CD4-positive, alpha-beta T cell treated with Interleukin-15 for 1 hour (primary cell): ENCODE results near the gene VAMP2.
"Not testable (repeated sequence)": the region's sequence is repeated elsewhere in the genome, so short reads cannot be mapped to it uniquely, and the experiment has no call there.

Source experiments
- DNase-seq: peaks from one replicate; pipeline ENCODE4 v3.0.0-alpha.2; 2020

VAMP2 gene

GRCh38 chr17:8175795-8176196 is 13.0 kb upstream of the VAMP2 start:
- DNase-seq: no peak

DNA sequence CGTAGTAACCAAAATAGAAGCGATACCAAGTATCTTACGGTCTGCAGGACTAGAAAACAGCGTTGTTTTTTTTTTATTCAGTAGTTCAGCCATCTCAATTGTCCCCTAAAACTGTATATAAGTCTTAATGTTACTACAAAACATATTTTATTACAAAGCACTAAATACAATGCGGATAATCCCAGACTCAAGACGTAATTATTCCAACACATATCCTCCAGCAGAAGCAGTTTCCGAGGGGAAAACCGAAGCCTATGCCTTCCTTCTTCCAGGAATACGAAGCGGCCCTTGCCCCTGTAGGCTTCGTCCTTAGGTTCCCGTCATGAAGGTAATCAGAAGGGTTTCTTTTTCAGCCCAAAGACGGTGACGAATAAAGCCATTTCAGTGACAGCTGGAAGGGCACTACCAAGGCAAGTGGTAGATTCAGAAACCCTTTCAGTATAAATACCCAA is 11.1 kb upstream of the VAMP2 start:
- DNase-seq: no peak

GRCh38 chr17:8173056-8173870 is 10.5 kb upstream of the VAMP2 start:
- DNase-seq: peak; percentile 91

DNA sequence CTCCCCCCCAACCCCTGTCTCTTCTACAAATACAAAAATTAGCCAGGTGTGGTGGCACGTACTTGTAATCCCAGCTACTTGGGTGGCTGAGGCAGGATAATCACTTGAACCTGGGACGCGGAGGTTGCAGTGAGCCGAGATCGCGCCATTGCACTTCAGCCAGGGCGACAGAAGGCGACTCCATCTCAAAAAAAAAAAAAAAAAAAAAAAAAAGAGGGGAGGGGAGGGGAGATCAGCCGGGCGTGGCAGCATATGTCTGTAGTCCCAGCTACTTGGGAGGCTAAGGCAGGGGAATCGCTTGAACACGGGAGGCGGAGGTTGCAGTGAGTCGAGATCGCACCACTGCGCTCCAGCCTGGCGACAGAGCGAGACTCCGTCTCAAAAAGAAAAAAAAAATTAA is 7.4 kb upstream of the VAMP2 start:
- not testable (repeated sequence) for DNase-seq

- DNase-seq: no peak
These were observed 4.8 kb upstream of the VAMP2 start for GRCh38 chr17:8167526-8167925.

GRCh38 chr17:8166731-8167130 is 4.0 kb upstream of the VAMP2 start:
- no peak for DNase-seq

DNA sequence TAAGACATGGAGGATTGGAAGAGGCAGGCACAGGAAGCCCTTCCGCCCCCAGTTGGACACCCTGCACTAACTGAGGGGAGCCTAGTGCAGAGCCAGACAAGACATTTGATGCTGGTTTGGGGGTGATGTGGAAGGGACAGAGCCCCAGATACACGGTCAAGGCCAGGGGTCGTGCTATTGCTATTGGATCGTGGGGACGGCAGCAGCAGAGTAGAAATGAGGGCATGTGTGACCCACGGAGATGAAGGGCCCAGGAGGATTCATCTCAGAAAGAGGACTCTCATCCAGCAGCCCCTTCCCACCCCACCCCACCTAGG is 2.0 kb upstream of the VAMP2 start:
- DNase-seq: peak; percentile 17

- peak; percentile 79 for DNase-seq
These were observed 1.4 kb upstream of the VAMP2 start for GRCh38 chr17:8163978-8164814.

- peak; percentile 15 for DNase-seq
These were observed 539 bp upstream of the VAMP2 start for GRCh38 chr17:8162997-8163977.

DNA sequence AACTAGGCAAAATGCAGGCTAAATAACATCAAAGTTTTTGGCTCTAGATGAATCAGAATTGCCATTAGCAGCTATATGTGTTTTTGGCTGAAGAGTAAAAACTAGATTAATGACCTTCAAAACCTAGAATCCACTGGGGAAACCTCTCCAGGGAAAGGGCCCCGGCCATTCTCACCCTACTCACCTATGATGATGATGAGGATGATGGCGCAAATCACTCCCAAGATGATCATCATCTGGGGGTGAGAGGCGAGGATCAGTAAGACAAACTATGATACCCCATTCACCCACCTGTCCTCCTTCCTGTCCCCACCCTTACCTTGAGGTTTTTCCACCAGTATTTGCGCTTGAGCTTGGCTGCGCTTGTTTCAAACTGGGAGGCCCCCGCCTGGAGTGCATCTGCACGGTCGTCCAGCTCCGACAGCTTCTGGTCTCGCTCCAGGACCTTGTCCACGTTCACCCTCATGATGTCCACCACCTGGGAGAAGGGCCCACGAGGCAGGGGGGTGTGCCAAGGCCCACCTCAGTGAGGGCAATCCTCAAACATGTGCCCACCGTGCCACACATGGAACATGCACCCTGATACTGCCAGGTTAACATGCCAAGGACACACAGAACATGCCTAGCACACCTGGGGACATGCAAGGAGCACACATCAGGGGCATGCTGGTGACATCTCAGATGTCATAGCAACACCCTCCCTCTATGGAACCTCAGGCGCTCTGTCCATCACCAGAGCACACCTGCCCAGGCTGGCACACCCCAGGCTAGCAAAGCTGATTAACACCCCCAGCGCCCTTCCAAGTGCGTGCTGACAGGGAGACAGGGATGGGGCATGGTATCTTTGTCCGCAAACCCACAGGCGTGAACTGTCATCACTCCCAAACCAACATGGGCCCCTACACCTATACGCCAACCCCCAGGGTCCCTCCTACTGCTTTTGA is 1.2 kb downstream of the VAMP2 start:
- DNase-seq: peak; percentile 18

- DNase-seq: peak; percentile 9
These were observed 2.0 kb downstream of the VAMP2 start for GRCh38 chr17:8160741-8161221.

GRCh38 chr17:8160224-8160577 is 2.5 kb downstream of the VAMP2 start:
- DNase-seq: no peak

- DNase-seq: peak; percentile 13
These were observed 3.1 kb downstream of the VAMP2 start for GRCh38 chr17:8159459-8160223.

DNA sequence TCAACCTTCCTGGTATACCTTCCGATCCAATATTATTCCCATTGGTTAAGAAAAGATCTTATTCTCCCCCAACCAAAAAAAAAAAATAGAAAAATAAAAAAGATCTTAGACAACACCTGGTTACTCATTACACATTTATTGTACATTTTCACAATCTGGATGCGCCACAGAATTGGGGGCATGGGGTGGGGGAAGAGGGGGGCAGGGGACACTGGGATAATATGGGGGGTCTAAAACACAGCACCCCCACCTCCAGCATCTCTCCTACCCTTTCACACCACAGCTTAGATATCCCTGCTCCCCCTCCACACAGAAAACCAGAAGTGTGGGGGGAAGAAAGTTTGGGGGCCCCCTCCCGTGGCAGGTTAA is 3.7 kb downstream of the VAMP2 start:
- DNase-seq: peak; percentile 17

GRCh38 chr17:8158267-8159031 is 4.3 kb downstream of the VAMP2 start:
- DNase-seq: peak; percentile 87

- peak; percentile 100 for DNase-seq
These were observed 6.3 kb downstream of the VAMP2 start for GRCh38 chr17:8156246-8156992.

DNA sequence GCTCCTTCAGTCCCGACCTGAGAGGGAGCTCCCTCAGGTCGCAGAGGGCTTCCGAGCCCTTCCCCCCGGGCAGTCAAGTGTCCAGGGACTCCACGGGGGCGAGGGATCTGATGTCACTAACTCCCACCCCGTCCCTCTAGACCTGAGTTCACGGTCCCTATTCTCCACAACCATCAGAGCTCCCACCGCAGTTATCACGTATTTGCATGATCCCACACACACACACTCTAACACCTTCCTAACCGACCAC is 6.8 kb downstream of the VAMP2 start:
- no peak for DNase-seq

DNA sequence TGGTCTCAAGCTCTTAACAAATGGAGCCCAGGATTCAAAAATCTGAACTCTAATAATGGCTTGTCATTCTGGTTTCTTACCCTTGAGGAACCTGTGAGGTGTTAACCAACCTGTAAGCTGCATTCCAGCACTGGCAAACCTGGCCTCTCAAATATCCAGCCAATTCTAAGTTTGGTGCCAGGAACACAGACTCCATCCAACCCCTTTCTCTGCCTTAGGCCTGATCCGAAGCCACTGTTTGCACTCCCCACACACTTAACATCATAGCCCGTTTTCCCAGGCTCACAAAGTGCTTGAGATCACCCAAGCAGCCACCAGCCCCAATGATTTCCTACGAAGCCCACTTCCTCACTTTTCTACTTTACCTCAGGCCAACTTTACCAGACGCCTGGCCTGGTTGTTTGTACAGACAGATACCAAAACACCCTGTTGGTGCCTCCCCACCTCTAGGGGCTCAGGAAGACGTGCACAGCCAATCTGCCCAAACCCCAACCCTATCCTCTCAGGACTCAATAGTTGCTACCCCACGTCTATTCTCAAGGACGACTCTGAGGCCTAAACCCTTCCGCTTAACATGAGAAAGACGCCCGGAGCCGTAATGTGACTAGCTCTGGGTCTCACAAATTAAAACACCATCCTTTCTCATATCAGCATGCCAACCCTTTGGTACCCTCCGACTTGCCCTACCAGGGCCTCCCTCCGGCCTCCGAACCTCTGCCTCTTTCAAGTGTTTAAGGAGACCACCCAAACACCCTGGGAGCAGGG is 7.3 kb downstream of the VAMP2 start:
- no peak for DNase-seq

GRCh38 chr17:8154608-8155155 is 8.1 kb downstream of the VAMP2 start:
- DNase-seq: no peak
